HS-5 (cell line): ENCODE measurements around the gene IGF1R.

Experiments used
- DNase-seq: peaks from one replicate; pipeline ENCODE4 v3.0.0-alpha.2; 2012; ENCODE audit warnings: low read depth

Gene IGF1R

GRCh38 chr15:98858610-98859023 lies 210.3 kb downstream of the IGF1R start:
- DNase-seq, result no peak

GRCh38 chr15:98859149-98859548 lies 210.8 kb downstream of the IGF1R start:
- no peak for DNase-seq

- no peak for DNase-seq
Observed at GRCh38 chr15:98860281-98861041, 212.1 kb downstream of the IGF1R start.

GRCh38 chr15:98861188-98861587 lies 212.8 kb downstream of the IGF1R start:
- no peak for DNase-seq

- no peak for DNase-seq
Observed at GRCh38 chr15:98863983-98864382, 215.6 kb downstream of the IGF1R start.

- no peak for DNase-seq
Observed at GRCh38 chr15:98865397-98866339, 217.3 kb downstream of the IGF1R start.

GRCh38 chr15:98866511-98866910 lies 218.2 kb downstream of the IGF1R start:
- no peak for DNase-seq

- DNase-seq, result no peak
Observed at GRCh38 chr15:98868564-98868963, 220.2 kb downstream of the IGF1R start.

- no peak for DNase-seq
Observed at GRCh38 chr15:98870788-98871187, 222.4 kb downstream of the IGF1R start.

GRCh38 chr15:98872774-98873173 lies 224.4 kb downstream of the IGF1R start:
- DNase-seq, result no peak

- DNase-seq, result peak; percentile 80
Observed at GRCh38 chr15:98873441-98874218, 225.3 kb downstream of the IGF1R start.

- DNase-seq, result no peak
Observed at GRCh38 chr15:98874370-98874769, 226.0 kb downstream of the IGF1R start.

GRCh38 chr15:98874773-98875172 lies 226.4 kb downstream of the IGF1R start:
- no peak for DNase-seq

- no peak for DNase-seq
Observed at GRCh38 chr15:98875309-98875708, 227.0 kb downstream of the IGF1R start.

GRCh38 chr15:98876451-98877369 lies 228.4 kb downstream of the IGF1R start:
- DNase-seq, result no peak

GRCh38 chr15:98878172-98878571 lies 229.8 kb downstream of the IGF1R start:
- no peak for DNase-seq

GRCh38 chr15:98878862-98879261 lies 230.5 kb downstream of the IGF1R start:
- no peak for DNase-seq

GRCh38 chr15:98881526-98882520 lies 233.5 kb downstream of the IGF1R start:
- DNase-seq, result no peak

GRCh38 chr15:98883478-98883877 lies 235.1 kb downstream of the IGF1R start:
- no peak for DNase-seq

- no peak for DNase-seq
Observed at GRCh38 chr15:98884894-98885293, 236.6 kb downstream of the IGF1R start.
